ENCODE results near the gene AKNA. TPM values are rescaled to one million over a fixed set of nuclear protein-coding genes. Genes with fewer than 3 reads are reported as not detected.
A peak's percentile ranks its signal among the peaks of the same experiment; 100 is the strongest.

AKNA gene
- total RNA-seq, 5 donors from 2014 or later (not counting 1 experiment from before 2014, with no cell fraction given): 382 to 462 (median 415) TPM

- Mint-ChIP-seq H3K4me1 (peaks cover 70 to 84% (median 72%) of the 10 kb centered on the region in 3 donors), H3K27me3 (no peaks in the 10 kb centered on the region), H3K4me3 (peak overlapping the region; percentile 95 to 100 (median 96)), H3K27ac (peak overlapping the region; percentile 99), H3K36me3 (peaks cover 57% of the 10 kb centered on the region), H3K9me3 (no peaks in the 10 kb centered on the region)
- WGBS (ENCODE audit: insufficient coverage): 7% methylated on average over 7 of the region's 17 CpGs
- Histone ChIP-seq H3K27me3 (replicated peaks in 1 of 2; ENCODE audit: control insufficient read depth in 2 of 2, extremely low read depth in 1 of 2, insufficient read depth in 2 of 2, low read length in 1 of 2) (no peaks in the 10 kb centered on the region), H3K27ac (ENCODE audit: low read length) (peak overlapping the region; percentile 93), H3K9me3 (no peaks in the 10 kb centered on the region), H3K4me3 (ENCODE audit: control insufficient read depth in 1 of 2, extremely low read depth in 1 of 2, low read length in 1 of 2) (peak overlapping the region; percentile 73 to 93), H3K36me3 (ENCODE audit: control insufficient read depth in 2 of 2, extremely low read depth in 1 of 2, insufficient read depth in 1 of 2, low read length in 1 of 2) (peaks cover 0 to 64% of the 10 kb centered on the region in 2 donors), H3K4me1 (ENCODE audit: control insufficient read depth in 1 of 2, extremely low read depth in 1 of 2, insufficient read depth in 2 of 2, low read length in 2 of 2) (peaks cover 53 to 77% of the 10 kb centered on the region in 2 experiments)
- ChIA-PET POLR2A (interaction anchor here in 1 of 2 donors (0.9 to 5.1 kb wide), 5 partner anchors 11 to 19 kb away, joined by 4 to 34 read pairs (median 5); no protein-coding TSS in a partner anchor), CTCF (interaction anchor here in 1 of 2 donors (1.2 to 1.3 kb wide), 2 partner anchors 8 to 10 kb away, joined by 3 read pairs; no protein-coding TSS in a partner anchor)
- peak in 1 of 4 experiments; percentile 51 for ATAC-seq (replicated peaks in 1 of 4)
- peak in 33 of 35 experiments; percentile 18 to 93 (median 79) for DNase-seq
Observed at GRCh38 chr9:114382699-114383520, 4.9 kb downstream of the AKNA start.

DNA sequence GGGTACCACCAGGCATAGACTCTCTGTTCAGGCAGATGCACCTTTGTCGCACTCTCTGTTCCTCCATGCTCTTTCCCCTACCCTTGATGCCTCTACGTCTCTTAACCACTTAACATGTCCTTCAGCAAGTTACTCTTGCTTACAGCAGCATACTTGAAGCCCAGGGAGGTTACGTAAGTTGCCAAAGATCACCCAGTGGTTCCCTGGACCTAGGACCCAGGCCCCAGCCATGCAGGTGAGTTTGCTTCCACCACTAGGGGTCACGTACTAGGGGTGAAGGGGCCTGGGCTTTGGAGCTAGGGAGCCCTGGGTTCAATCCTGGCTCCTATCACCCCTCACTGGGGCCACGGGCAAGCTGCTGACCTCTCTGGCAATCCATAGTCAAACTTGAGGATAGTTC, 8.9 kb downstream of the AKNA start:
- Mint-ChIP-seq H3K36me3 (peaks cover 69% of the 10 kb centered on the region), H3K4me1 (peaks cover 89 to 93% (median 92%) of the 10 kb centered on the region in 3 donors), H3K4me3 (peak overlapping the region; percentile 18 to 100 (median 37)), H3K27me3 (no peaks in the 10 kb centered on the region), H3K27ac (peak overlapping the region; percentile 89 to 99), H3K9me3 (no peaks in the 10 kb centered on the region)
- H3K27me3 ChIP-seq (replicated peaks in 1 of 2; ENCODE audit: control insufficient read depth in 2 of 2, extremely low read depth in 1 of 2, insufficient read depth in 2 of 2, low read length in 1 of 2): no peaks in the 10 kb centered on the region
- ATAC-seq (replicated peaks in 1 of 4) (no peak), DNase-seq (no peak)
- peaks cover 75 to 99% of the 10 kb centered on the region in 2 experiments for H3K4me1 ChIP-seq (ENCODE audit: control insufficient read depth in 1 of 2, extremely low read depth in 1 of 2, insufficient read depth in 2 of 2, low read length in 2 of 2)
- no CpG with 5 or more reads among the region's 5 CpGs for WGBS (ENCODE audit: insufficient coverage)
- ChIA-PET CTCF (no interaction called here), POLR2A (interaction anchor here in 1 of 2 donors (0.8 kb wide), 1 partner anchor 14 kb away, joined by 3 read pairs; no protein-coding TSS in a partner anchor)
- H3K4me3 ChIP-seq (ENCODE audit: control insufficient read depth in 1 of 2, extremely low read depth in 1 of 2, low read length in 1 of 2): peak overlapping the region in 1 of 2 donors; percentile 4
- no peaks in the 10 kb centered on the region for H3K9me3 ChIP-seq
- H3K27ac ChIP-seq (ENCODE audit: low read length): peak overlapping the region; percentile 93
- peaks cover 5 to 89% of the 10 kb centered on the region in 2 donors for H3K36me3 ChIP-seq (ENCODE audit: control insufficient read depth in 2 of 2, extremely low read depth in 1 of 2, insufficient read depth in 1 of 2, low read length in 1 of 2)

GRCh38 chr9:114378016-114378415, 9.8 kb downstream of the AKNA start:
- POLR2A ChIA-PET: no interaction called here
- CTCF ChIA-PET: no interaction called here
- ATAC-seq (replicated peaks in 1 of 4) (no peak), DNase-seq (no peak)
- H3K9me3 ChIP-seq: no peaks in the 10 kb centered on the region
- Mint-ChIP-seq H3K27me3 (no peaks in the 10 kb centered on the region), H3K4me3 (peak overlapping the region; percentile 19 to 100 (median 37)), H3K27ac (peak overlapping the region; percentile 89 to 99), H3K36me3 (peaks cover 67% of the 10 kb centered on the region), H3K9me3 (no peaks in the 10 kb centered on the region), H3K4me1 (peaks cover 89 to 92% (median 92%) of the 10 kb centered on the region in 3 donors)
- H3K4me1 ChIP-seq (ENCODE audit: control insufficient read depth in 1 of 2, extremely low read depth in 1 of 2, insufficient read depth in 2 of 2, low read length in 2 of 2): peaks cover 77 to 99% of the 10 kb centered on the region in 2 experiments
- 90% methylated on average over 8 of the region's 8 CpGs for WGBS (ENCODE audit: insufficient coverage)
- H3K4me3 ChIP-seq (ENCODE audit: control insufficient read depth in 1 of 2, extremely low read depth in 1 of 2, low read length in 1 of 2): peak overlapping the region in 1 of 2 donors; percentile 49
- peaks cover 5 to 87% of the 10 kb centered on the region in 2 donors for H3K36me3 ChIP-seq (ENCODE audit: control insufficient read depth in 2 of 2, extremely low read depth in 1 of 2, insufficient read depth in 1 of 2, low read length in 1 of 2)
- H3K27ac ChIP-seq (ENCODE audit: low read length): peak overlapping the region; percentile 93
- no peaks in the 10 kb centered on the region for H3K27me3 ChIP-seq (replicated peaks in 1 of 2; ENCODE audit: control insufficient read depth in 2 of 2, extremely low read depth in 1 of 2, insufficient read depth in 2 of 2, low read length in 1 of 2)

DNA sequence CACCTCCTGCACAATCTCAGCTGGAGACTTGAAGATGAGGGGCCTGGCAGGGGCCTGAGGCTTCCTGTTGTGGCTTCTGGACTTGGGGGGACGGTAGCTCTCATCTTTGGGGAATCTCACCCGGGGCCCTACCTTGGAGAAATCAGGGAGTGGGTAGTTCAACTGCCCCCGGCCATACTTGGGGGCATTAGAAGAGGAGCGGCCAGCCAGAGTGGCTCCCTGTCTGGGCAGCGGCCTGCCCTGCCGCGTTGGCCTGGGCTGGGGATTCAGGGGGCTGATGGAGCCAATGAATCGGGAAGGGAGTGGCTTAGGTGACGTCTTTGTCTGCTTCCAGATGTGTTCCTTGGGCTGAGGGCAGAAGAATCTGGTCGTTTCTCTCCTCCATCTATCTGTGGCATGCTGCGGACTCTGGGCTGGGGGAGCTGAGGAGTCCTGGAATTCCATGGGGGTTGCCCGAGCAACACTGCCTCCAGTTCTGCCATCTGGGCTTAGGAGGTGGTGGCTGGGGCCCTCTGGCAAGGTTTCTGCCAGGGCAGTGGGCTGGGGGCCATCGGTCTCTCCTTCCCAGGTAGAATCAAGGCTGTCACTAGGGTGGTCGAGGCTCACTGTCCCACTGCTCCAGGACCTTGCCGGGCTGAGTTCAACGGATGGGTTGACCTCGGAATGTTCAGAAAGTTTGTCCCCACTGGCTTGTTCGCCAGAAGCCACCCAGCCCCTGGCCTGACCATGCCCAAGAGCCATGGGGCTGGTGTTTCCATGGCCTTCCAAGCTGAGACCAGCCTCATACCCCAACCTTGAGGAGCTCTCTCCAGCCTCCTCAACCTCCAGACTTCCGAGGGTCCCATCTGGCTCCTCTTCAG, 11.0 kb downstream of the AKNA start:
- Histone ChIP-seq H3K36me3 (ENCODE audit: control insufficient read depth in 2 of 2, extremely low read depth in 1 of 2, insufficient read depth in 1 of 2, low read length in 1 of 2) (peaks cover 5 to 81% of the 10 kb centered on the region in 2 donors), H3K9me3 (no peaks in the 10 kb centered on the region), H3K4me1 (ENCODE audit: control insufficient read depth in 1 of 2, extremely low read depth in 1 of 2, insufficient read depth in 2 of 2, low read length in 2 of 2) (peaks cover 74 to 99% of the 10 kb centered on the region in 2 experiments), H3K27ac (ENCODE audit: low read length) (peak overlapping the region; percentile 93), H3K27me3 (replicated peaks in 1 of 2; ENCODE audit: control insufficient read depth in 2 of 2, extremely low read depth in 1 of 2, insufficient read depth in 2 of 2, low read length in 1 of 2) (no peaks in the 10 kb centered on the region), H3K4me3 (ENCODE audit: control insufficient read depth in 1 of 2, extremely low read depth in 1 of 2, low read length in 1 of 2) (peak overlapping the region in 1 of 2 donors; percentile 3)
- ATAC-seq (replicated peaks in 1 of 4): no peak
- ChIA-PET CTCF (interaction anchor here in 1 of 2 donors (0.6 kb wide), 1 partner anchor 574 kb away, joined by 3 read pairs; no protein-coding TSS in a partner anchor), POLR2A (no interaction called here)
- Mint-ChIP-seq H3K4me3 (peak overlapping the region in 1 of 3 donors; percentile 100), H3K36me3 (peaks cover 63% of the 10 kb centered on the region), H3K27me3 (no peaks in the 10 kb centered on the region), H3K9me3 (no peaks in the 10 kb centered on the region), H3K27ac (peak overlapping the region; percentile 89 to 99), H3K4me1 (peaks cover 89 to 92% (median 92%) of the 10 kb centered on the region in 3 donors)
- WGBS (ENCODE audit: insufficient coverage): 86% methylated on average over 15 of the region's 19 CpGs
- DNase-seq: no peak

DNA sequence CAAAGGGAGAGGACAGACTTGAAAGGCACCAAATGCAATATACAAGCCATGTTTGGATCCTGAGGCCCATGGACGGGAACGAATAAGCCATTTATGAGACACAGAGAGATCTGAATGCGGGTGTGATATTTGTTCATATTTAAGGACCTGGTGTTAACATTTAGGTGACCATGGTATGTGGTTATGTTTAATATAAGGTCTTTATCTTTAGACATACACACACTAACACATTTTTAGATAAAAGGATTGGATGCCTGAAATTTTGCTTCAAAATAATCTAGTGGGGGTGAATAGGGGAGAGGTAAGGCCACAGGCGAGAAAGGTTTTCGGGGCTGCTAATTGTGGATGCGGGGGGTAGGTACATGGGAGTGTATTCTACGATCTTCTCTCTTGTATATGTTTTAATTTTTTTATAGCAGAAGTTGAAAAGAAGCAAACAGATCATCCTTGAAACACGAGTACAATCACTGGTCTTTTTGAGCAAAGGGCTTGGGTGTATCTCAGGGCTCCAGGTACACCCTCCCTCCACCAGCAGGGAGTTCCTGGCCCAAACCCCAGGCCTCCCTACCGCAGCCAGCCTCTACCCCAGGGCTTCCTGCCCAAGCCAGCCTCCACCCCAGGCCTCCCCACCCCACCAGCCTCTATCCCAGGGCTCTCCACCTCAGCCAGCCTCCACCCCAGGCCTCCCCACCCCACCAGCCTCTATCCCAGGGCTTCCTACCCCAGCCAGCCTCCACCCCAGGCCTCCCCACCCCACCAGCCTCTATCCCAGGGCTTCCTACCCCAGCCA, 12.2 kb downstream of the AKNA start:
- no peaks in the 10 kb centered on the region for H3K27me3 ChIP-seq (replicated peaks in 1 of 2; ENCODE audit: control insufficient read depth in 2 of 2, extremely low read depth in 1 of 2, insufficient read depth in 2 of 2, low read length in 1 of 2)
- peak overlapping the region; percentile 86 to 96 for H3K27ac Mint-ChIP-seq
- peaks cover 83 to 99% of the 10 kb centered on the region in 2 experiments for H3K4me1 ChIP-seq (ENCODE audit: control insufficient read depth in 1 of 2, extremely low read depth in 1 of 2, insufficient read depth in 2 of 2, low read length in 2 of 2)
- no peaks in the 10 kb centered on the region for H3K9me3 Mint-ChIP-seq
- H3K27ac ChIP-seq (ENCODE audit: low read length): peak overlapping the region; percentile 96
- ATAC-seq (replicated peaks in 1 of 4): no peak
- WGBS (ENCODE audit: insufficient coverage): 48% methylated on average over 5 of the region's 9 CpGs
- ChIA-PET CTCF (interaction anchor here (0.6 to 0.9 kb wide), 2 partner anchors 8 to 17 kb away, joined by 3 to 5 read pairs; no protein-coding TSS in a partner anchor), POLR2A (interaction anchor here in 1 of 2 donors (0.9 kb wide), 1 partner anchor 212 kb away, joined by 3 read pairs; the partner anchor contains the start of gene ATP6V1G1)
- peak overlapping the region; percentile 17 to 79 (median 34) for H3K4me3 Mint-ChIP-seq
- peak in 3 of 35 experiments; percentile 22 to 43 (median 35) for DNase-seq
- H3K36me3 ChIP-seq (ENCODE audit: control insufficient read depth in 2 of 2, extremely low read depth in 1 of 2, insufficient read depth in 1 of 2, low read length in 1 of 2): peaks cover 5 to 86% of the 10 kb centered on the region in 2 donors
- H3K4me1 Mint-ChIP-seq: peaks cover 92 to 94% (median 93%) of the 10 kb centered on the region in 3 donors
- peak overlapping the region in 1 of 2 donors; percentile 17 for H3K4me3 ChIP-seq (ENCODE audit: control insufficient read depth in 1 of 2, extremely low read depth in 1 of 2, low read length in 1 of 2)
- no peaks in the 10 kb centered on the region for H3K27me3 Mint-ChIP-seq
- peaks cover 66% of the 10 kb centered on the region for H3K36me3 Mint-ChIP-seq
- no peaks in the 10 kb centered on the region for H3K9me3 ChIP-seq

Measured in T-cell (primary cell).